HG03060 (cell line): ENCODE data around the gene PLEKHM1.

ENCODE experiments used
- ATAC-seq: cut with Tn5 transposase; IDR thresholded peaks from one replicate; pipeline ENCODE4 v1.9.1; 2021; ENCODE audit warnings: low read depth, moderate number of reproducible peaks; ENCODE audit not compliant: unreplicated experiment

PLEKHM1 gene

GRCh38 chr17:45429339-45430005, 61.0 kb downstream of the PLEKHM1 start:
- ATAC-seq = no peak

- no peak for ATAC-seq
These were observed 61.6 kb downstream of the PLEKHM1 start for GRCh38 chr17:45428931-45429338.

GRCh38 chr17:45428050-45428617, 62.4 kb downstream of the PLEKHM1 start:
- ATAC-seq = no peak

GRCh38 chr17:45427181-45427835, 63.2 kb downstream of the PLEKHM1 start:
- no peak for ATAC-seq

- no peak for ATAC-seq
These were observed 64.0 kb downstream of the PLEKHM1 start for GRCh38 chr17:45426561-45426960.

GRCh38 chr17:45425984-45426413, 64.5 kb downstream of the PLEKHM1 start:
- ATAC-seq = no peak

GRCh38 chr17:45425125-45425983, 65.2 kb downstream of the PLEKHM1 start:
- ATAC-seq = no peak

- ATAC-seq = no peak
These were observed 65.8 kb downstream of the PLEKHM1 start for GRCh38 chr17:45424769-45425124.

- no peak for ATAC-seq
These were observed 66.6 kb downstream of the PLEKHM1 start for GRCh38 chr17:45423975-45424335.

GRCh38 chr17:45423304-45423974, 67.1 kb downstream of the PLEKHM1 start:
- no peak for ATAC-seq

- ATAC-seq = no peak
These were observed 75.3 kb downstream of the PLEKHM1 start for GRCh38 chr17:45414990-45415881.

- ATAC-seq = no peak
These were observed 77.0 kb downstream of the PLEKHM1 start for GRCh38 chr17:45413498-45413923.

- ATAC-seq = no peak
These were observed 79.0 kb downstream of the PLEKHM1 start for GRCh38 chr17:45411348-45412105.

- ATAC-seq = no peak
These were observed 80.1 kb downstream of the PLEKHM1 start for GRCh38 chr17:45410144-45411091.

- no peak for ATAC-seq
These were observed 80.9 kb downstream of the PLEKHM1 start for GRCh38 chr17:45409659-45410076.

- ATAC-seq = no peak
These were observed 81.7 kb downstream of the PLEKHM1 start for GRCh38 chr17:45408611-45409421.

- no peak for ATAC-seq
These were observed 84.4 kb downstream of the PLEKHM1 start for GRCh38 chr17:45406107-45406506.
